HG03108 (cell line): ENCODE results near the gene CDC26.
A peak's percentile ranks its signal among the peaks of the same experiment; 100 is the strongest.
"Not testable (repeated sequence)": the region's sequence is repeated elsewhere in the genome, so short reads cannot be mapped to it uniquely, and the experiment has no call there.

ENCODE experiments used
- ATAC-seq: cut with Tn5 transposase; IDR thresholded peaks from one replicate; pipeline ENCODE4 v1.9.1; 2021; ENCODE audit warnings: moderate library complexity; ENCODE audit not compliant: unreplicated experiment

Gene CDC26

GRCh38 chr9:113244556-113244955, 30.8 kb downstream of the CDC26 start:
- no peak for ATAC-seq

- no peak for ATAC-seq
These were observed 34.2 kb downstream of the CDC26 start for GRCh38 chr9:113241161-113241560.

GRCh38 chr9:113238859-113239232, 36.5 kb downstream of the CDC26 start:
- no peak for ATAC-seq

DNA sequence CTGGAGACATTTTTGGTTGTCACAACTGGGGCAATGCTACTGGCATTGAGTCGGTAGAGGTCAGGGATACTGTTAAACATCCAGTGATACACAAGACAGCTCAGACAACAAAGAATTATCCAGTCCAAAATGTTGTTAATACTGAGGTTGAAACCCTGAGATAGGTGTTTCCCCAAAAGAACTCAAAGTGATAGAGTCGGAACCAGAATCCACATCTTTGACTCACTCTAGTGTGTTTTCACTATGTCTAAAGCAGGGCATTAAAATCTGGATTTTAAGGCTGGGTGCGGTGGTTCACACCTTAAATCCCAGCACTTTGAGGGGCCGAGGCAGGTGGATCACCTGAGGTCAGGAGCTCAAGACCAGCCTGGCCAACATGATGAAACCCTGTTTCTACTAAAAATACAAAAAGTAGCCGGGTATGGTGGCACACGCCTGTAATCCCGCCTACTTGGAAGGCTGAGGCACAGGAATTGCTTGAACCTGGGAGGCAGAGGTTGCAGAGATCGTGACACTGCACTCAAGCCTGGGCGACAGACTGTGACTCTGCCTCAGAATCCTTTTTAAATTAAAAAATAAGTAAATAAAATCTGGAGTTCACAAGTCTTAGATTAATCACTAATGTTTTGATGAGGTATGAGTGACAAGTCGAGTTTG, 37.0 kb downstream of the CDC26 start:
- ATAC-seq, result no peak

GRCh38 chr9:113237026-113237425, 38.3 kb downstream of the CDC26 start:
- no peak for ATAC-seq

DNA sequence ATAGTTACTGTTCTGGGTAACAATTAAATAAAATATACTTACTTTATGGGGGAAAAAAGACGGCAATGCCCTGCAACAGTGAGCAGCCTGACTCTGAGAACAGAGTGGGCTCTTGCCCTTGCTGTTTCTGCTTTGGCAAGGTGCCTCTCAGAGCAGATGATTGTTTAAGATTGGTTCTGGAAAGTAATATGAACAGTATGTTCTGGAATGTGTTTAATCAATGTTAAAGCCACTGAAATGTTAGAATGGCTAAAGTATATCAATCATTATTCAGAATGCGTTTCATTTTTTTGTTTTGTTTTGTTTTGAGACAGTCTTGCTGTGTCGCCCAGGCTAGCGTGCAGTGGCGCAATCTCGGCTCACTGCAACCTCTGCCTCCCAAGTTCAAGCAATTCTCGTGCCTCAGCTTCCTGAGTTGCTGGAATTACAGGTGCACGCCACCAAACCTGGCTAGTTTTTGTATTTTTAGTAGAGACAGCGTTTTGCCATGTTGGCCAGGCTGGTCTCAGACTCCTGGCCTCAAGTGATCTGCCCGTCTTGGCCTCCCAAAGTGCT, 39.6 kb downstream of the CDC26 start:
- not testable (repeated sequence) for ATAC-seq

DNA sequence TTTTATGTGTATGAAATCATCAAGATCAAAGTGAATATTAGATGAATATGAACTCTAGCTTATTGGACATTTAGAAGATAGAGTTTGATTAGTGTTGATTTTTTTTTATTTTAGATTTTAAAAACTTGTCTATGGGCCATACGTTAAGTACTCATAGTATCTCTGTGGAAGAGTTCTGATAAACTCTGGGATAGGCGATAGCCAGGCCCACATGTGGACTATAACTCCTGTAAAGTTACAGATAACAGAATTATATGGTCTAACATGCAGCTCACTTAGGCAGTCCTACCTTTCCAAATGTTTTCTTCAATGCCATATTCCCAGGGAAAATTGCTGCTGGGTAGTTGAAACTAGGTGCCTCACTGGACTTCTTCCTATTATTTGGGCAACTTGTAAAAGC, 43.7 kb downstream of the CDC26 start:
- ATAC-seq, result no peak

- ATAC-seq, result no peak
These were observed 47.2 kb downstream of the CDC26 start for GRCh38 chr9:113228130-113228665.

GRCh38 chr9:113227436-113227835, 47.9 kb downstream of the CDC26 start:
- ATAC-seq, result no peak

DNA sequence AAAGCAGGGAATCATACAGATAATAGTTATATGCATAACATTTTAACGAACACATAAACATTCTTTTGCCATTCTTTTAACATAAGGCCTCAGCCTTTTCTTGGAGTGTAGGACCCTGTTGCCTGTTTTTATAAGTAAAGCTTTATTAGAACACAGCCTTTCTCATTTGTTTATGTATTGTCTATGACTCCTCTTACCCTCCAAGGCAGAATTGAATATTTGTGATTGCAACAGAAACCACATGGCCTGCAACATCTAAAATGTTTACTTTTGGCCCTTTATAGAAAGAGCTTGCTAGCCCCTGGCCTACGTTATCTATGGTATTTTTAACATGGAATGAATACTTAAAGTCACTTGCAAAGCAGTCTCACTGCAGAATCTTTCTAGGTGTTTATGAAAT, 51.4 kb downstream of the CDC26 start:
- no peak for ATAC-seq

DNA sequence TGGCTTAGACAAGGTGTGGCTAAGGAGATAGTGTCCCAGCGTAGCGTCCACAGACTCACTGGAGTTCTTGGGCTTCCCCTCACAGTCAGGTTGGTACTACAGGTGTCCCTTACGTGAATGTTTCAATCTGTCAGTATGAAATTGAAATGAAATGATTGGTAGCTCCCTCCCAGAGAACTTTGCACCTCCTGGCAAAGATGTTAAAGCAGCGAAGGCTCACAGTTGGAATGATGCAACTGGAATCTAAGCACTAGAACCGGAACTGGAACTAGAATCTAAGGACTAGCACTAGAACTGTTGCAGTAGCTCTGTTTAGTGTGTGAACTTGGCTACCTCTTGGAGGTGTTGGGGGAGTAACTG, 52.9 kb downstream of the CDC26 start:
- no peak for ATAC-seq

GRCh38 chr9:113221800-113222481, 53.4 kb downstream of the CDC26 start:
- ATAC-seq, result no peak

DNA sequence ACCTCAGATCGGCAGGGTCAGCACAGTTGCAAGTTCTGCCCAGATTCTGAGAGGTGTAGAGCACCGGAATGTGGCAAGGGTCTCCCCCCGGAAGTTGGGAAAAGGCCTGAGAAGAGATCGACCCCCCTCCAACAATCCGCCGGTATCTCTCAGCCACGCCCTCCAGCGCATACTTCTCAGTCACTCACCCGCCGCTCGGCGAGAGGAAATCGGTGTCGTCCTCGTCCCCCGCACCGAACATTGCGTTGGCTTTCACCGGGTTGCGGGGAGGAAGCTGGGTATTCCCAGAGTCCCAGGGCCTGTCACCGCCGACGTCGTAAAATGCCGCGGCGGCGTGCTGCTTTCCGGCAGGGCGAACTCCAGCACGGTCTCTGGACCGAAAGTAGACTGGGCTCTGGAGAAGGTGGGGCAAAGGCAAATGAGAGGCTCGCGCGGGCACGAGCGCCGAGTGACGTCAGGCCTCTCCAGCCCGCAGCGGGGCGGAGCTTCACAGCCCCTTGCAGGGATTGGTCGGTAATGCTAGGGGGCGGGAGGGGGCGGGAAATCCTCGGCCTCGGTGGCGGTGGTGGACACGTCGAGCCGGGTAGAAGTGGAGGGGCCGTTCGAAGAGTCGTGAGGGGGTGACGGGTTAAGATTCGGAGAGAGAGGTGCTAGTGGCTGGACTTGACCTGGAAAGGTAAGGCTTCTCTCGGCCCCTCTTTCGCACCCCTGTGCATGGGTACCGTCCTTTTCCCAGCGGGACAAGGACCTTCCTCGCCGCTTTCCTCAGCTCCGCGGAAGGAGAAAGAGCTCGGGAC, 54.2 kb downstream of the CDC26 start, which contains the start of the genes FKBP15 and SLC31A1:
Gene FKBP15 (minus strand): TSS at position 275 of the 797 bp plus-strand sequence. CDS start 34 bp downstream, at position 241.
Gene SLC31A1 (plus strand): TSS at position 542 of the 797 bp plus-strand sequence. CDS start 34,605 bp downstream, outside the sequence.
- peak; percentile 86 for ATAC-seq

DNA sequence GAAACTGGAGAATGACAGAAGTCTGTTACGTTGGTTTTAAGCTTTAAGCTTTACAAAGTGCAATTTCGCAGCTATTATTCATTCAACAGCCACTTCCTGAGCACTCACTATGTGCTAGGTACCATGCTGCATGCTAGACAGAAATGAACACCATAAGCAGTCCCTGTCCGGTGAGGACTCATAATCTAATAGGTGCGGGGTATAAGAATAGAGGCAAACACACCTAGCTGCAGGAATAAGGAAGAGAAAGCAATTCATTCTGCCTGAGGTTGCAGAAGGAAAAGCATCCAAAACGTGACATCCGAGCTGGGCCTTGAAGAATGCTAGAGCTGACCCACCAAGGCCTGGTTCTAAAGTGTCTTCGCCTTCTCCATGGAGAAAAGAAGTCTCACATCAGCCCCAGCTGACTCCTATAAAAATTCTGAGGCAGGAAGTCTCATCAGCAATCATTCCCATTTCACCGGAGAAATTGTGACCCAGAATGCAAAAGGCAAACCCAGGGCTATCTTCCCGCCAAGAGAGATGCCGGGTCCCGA, 54.8 kb downstream of the CDC26 start:
- no peak for ATAC-seq

DNA sequence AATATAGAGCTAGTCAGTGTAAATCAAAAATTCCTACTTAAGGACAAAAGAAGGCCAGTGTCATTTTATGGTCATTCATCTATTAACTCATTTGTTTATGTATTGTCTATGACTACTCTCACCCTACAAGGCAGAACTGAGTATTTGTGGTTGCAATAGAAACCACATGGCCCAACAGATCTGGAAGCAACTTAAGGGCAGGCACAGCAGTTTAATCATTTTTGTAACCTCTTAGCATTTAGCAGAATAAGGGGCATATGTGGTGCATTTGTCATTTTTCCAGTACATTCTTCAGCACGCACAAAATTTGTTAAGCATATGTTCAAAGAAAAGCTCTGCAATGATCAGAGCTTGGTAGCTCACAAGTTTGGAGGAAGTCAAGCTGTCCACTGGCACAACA, 55.4 kb downstream of the CDC26 start:
- ATAC-seq, result peak; percentile 52

GRCh38 chr9:113219186-113219936, 56.0 kb downstream of the CDC26 start:
- ATAC-seq, result peak; percentile 37
